ENCODE data around the gene PIK3C2A. TPM values are rescaled to one million over a fixed set of nuclear protein-coding genes. Genes with fewer than 3 reads are reported as not detected.

Gene PIK3C2A, protein sequence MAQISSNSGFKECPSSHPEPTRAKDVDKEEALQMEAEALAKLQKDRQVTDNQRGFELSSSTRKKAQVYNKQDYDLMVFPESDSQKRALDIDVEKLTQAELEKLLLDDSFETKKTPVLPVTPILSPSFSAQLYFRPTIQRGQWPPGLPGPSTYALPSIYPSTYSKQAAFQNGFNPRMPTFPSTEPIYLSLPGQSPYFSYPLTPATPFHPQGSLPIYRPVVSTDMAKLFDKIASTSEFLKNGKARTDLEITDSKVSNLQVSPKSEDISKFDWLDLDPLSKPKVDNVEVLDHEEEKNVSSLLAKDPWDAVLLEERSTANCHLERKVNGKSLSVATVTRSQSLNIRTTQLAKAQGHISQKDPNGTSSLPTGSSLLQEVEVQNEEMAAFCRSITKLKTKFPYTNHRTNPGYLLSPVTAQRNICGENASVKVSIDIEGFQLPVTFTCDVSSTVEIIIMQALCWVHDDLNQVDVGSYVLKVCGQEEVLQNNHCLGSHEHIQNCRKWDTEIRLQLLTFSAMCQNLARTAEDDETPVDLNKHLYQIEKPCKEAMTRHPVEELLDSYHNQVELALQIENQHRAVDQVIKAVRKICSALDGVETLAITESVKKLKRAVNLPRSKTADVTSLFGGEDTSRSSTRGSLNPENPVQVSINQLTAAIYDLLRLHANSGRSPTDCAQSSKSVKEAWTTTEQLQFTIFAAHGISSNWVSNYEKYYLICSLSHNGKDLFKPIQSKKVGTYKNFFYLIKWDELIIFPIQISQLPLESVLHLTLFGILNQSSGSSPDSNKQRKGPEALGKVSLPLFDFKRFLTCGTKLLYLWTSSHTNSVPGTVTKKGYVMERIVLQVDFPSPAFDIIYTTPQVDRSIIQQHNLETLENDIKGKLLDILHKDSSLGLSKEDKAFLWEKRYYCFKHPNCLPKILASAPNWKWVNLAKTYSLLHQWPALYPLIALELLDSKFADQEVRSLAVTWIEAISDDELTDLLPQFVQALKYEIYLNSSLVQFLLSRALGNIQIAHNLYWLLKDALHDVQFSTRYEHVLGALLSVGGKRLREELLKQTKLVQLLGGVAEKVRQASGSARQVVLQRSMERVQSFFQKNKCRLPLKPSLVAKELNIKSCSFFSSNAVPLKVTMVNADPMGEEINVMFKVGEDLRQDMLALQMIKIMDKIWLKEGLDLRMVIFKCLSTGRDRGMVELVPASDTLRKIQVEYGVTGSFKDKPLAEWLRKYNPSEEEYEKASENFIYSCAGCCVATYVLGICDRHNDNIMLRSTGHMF (N-terminal part only)
- total RNA-seq, result 10 to 100 TPM; 17.3 to 89.9 TPM
- 10 to 100 TPM in 1 of 2 donors, 1 to 10 TPM in 1; 8.2 to 10.1 TPM for polyA plus RNA-seq

DNA sequence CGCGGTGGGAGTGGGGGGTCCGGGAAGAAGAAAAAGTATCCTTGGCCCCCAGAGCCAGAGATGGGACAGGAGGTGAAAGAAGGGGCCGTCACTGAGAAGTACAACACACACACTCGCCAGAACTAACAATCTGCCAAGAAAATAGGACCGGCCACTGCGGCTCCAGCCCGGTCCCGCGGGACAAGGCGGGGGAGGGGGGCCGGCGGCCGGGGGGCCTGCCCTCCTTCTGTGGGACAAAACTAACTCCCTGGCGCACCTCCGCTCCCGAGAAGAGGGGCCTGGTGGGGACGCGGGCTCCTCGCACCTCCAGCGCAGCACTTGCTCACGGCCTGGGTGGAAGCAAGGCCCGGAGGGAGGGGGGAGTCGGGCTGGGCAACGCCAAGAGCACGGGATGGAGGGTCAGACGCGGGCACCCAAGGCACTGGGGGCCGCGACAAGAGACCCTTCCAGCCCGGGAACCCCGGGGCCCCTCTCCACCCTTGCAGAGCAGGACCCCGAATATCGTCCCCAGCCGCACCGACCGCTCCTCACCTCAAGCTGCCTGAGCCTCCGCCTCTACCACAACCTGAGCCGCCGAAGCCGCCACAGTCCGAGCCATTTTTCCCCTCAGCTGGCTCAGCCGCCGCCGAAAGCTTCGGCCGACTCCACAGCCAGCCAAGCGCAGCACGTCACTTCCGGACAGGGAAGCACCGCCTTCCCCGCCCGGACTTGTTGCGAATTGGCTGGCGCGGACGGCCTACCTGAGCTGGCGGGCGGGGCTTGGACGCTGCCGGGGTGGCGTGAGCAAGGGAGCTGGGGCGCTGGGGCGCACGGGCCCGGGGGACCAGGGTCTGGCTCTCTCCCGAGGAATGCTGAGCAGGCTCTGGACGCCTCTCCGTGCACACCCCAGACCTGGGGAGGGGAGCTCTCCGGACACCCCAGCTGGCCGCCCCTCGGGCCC lies at the start of gene PIK3C2A:
Gene PIK3C2A (minus strand): TSS at position 670 of the 940 bp plus-strand sequence. CDS start 38,245 bp downstream, outside the sequence.
- Histone ChIP-seq H3K4me1 (ENCODE audit: control insufficient read depth in 4 of 4, insufficient read depth in 4 of 4, low read length in 3 of 4) (peaks cover 4 to 18% (median 11%) of the 10 kb centered on the region in 4 donors), H3K36me3 (ENCODE audit: control insufficient read depth in 4 of 4, insufficient read depth in 3 of 4, low read depth in 1 of 4, low read length in 3 of 4) (no peaks in the 10 kb centered on the region), H3K4me3 (ENCODE audit: low read depth in 1 of 3, low read length in 3 of 3) (peak within 1 kb of the TSS; percentile 77 to 94 (median 90)), H3K9me3 (ENCODE audit: control insufficient read depth in 4 of 4, low read length in 3 of 4) (no peaks in the 10 kb centered on the region), H3K9ac (ENCODE audit: low read depth in 1 of 2, low read length in 2 of 2) (peak within 1 kb of the TSS; percentile 79 to 97), H3K27ac (ENCODE audit: low read depth in 1 of 2, low read length in 2 of 2) (peak within 1 kb of the TSS; percentile 96 to 97), H3K27me3 (ENCODE audit: control insufficient read depth in 4 of 4, insufficient read depth in 4 of 4, low read length in 3 of 4) (no peaks in the 10 kb centered on the region)
- TF ChIP-seq RXRA (IDR thresholded peaks at IDR 0.05) (no peak), HNF4A (conservative IDR thresholded peaks at IDR 0.05) (no peak), NR2F2 (IDR thresholded peaks at IDR 0.05) (no peak), FOXA2 (IDR thresholded peaks at IDR 0.05) (no peak), EGR1 (IDR thresholded peaks at IDR 0.05; ENCODE audit: low read depth in 2 of 2) (no peak), YY1 (IDR thresholded peaks at IDR 0.05) (peak; percentile 92), HNF4G (IDR thresholded peaks at IDR 0.05) (no peak), FOXA1 (IDR thresholded peaks at IDR 0.05) (no peak), GABPA (IDR thresholded peaks at IDR 0.05 in 1 of 2, conservative IDR thresholded peaks at IDR 0.05 in 1 of 2) (peak; percentile 76 to 92), TAF1 (conservative IDR thresholded peaks at IDR 0.05) (peak; percentile 67), RAD21 (IDR thresholded peaks at IDR 0.05) (peak in 1 of 2 donors; percentile 28), SP1 (IDR thresholded peaks at IDR 0.05) (peak; percentile 52), JUND (IDR thresholded peaks at IDR 0.05) (no peak)
- TF ChIP-seq, protein P1, sequence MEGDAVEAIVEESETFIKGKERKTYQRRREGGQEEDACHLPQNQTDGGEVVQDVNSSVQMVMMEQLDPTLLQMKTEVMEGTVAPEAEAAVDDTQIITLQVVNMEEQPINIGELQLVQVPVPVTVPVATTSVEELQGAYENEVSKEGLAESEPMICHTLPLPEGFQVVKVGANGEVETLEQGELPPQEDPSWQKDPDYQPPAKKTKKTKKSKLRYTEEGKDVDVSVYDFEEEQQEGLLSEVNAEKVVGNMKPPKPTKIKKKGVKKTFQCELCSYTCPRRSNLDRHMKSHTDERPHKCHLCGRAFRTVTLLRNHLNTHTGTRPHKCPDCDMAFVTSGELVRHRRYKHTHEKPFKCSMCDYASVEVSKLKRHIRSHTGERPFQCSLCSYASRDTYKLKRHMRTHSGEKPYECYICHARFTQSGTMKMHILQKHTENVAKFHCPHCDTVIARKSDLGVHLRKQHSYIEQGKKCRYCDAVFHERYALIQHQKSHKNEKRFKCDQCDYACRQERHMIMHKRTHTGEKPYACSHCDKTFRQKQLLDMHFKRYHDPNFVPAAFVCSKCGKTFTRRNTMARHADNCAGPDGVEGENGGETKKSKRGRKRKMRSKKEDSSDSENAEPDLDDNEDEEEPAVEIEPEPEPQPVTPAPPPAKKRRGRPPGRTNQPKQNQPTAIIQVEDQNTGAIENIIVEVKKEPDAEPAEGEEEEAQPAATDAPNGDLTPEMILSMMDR (IDR thresholded peaks at IDR 0.05; ENCODE audit: low read depth, low read length, missing input control), result no peak
- TF ChIP-seq, protein P2, sequence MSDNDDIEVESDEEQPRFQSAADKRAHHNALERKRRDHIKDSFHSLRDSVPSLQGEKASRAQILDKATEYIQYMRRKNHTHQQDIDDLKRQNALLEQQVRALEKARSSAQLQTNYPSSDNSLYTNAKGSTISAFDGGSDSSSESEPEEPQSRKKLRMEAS (IDR thresholded peaks at IDR 0.05), result no peak
- TF ChIP-seq, protein P3, sequence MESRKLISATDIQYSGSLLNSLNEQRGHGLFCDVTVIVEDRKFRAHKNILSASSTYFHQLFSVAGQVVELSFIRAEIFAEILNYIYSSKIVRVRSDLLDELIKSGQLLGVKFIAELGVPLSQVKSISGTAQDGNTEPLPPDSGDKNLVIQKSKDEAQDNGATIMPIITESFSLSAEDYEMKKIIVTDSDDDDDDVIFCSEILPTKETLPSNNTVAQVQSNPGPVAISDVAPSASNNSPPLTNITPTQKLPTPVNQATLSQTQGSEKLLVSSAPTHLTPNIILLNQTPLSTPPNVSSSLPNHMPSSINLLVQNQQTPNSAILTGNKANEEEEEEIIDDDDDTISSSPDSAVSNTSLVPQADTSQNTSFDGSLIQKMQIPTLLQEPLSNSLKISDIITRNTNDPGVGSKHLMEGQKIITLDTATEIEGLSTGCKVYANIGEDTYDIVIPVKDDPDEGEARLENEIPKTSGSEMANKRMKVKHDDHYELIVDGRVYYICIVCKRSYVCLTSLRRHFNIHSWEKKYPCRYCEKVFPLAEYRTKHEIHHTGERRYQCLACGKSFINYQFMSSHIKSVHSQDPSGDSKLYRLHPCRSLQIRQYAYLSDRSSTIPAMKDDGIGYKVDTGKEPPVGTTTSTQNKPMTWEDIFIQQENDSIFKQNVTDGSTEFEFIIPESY (IDR thresholded peaks at IDR 0.05), result no peak
- TF ChIP-seq, protein P4, sequence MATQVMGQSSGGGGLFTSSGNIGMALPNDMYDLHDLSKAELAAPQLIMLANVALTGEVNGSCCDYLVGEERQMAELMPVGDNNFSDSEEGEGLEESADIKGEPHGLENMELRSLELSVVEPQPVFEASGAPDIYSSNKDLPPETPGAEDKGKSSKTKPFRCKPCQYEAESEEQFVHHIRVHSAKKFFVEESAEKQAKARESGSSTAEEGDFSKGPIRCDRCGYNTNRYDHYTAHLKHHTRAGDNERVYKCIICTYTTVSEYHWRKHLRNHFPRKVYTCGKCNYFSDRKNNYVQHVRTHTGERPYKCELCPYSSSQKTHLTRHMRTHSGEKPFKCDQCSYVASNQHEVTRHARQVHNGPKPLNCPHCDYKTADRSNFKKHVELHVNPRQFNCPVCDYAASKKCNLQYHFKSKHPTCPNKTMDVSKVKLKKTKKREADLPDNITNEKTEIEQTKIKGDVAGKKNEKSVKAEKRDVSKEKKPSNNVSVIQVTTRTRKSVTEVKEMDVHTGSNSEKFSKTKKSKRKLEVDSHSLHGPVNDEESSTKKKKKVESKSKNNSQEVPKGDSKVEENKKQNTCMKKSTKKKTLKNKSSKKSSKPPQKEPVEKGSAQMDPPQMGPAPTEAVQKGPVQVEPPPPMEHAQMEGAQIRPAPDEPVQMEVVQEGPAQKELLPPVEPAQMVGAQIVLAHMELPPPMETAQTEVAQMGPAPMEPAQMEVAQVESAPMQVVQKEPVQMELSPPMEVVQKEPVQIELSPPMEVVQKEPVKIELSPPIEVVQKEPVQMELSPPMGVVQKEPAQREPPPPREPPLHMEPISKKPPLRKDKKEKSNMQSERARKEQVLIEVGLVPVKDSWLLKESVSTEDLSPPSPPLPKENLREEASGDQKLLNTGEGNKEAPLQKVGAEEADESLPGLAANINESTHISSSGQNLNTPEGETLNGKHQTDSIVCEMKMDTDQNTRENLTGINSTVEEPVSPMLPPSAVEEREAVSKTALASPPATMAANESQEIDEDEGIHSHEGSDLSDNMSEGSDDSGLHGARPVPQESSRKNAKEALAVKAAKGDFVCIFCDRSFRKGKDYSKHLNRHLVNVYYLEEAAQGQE (IDR thresholded peaks at IDR 0.05), result peak; percentile 86
- TF ChIP-seq, protein P5, sequence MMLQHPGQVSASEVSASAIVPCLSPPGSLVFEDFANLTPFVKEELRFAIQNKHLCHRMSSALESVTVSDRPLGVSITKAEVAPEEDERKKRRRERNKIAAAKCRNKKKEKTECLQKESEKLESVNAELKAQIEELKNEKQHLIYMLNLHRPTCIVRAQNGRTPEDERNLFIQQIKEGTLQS (IDR thresholded peaks at IDR 0.05), result no peak
- peak; percentile 96 for DNase-seq (ENCODE audit: low spot score)
- WGBS, result under 1% methylated on average over 72 of the region's 72 CpGs

Measured in liver (tissue), 9 donors.